Liver (tissue), 3 donors: ENCODE data around the gene FIG4.

Source experiments
- CTCF ChIP-seq: fragments of 150-350 bp; IDR thresholded peaks from 2 replicates; pipeline ENCODE4 v1.5.1; 2017; ENCODE audit warnings: improper control_type of control experiment, low read depth, low read length; ENCODE audit not compliant: missing input control
- MAX ChIP-seq: IDR thresholded peaks from 2 replicates; pipeline ENCODE4 v1.6.1; 2016; ENCODE audit warnings: antibody characterized with exemption
- RXRA ChIP-seq, 2 donors: IDR thresholded peaks; 2 replicates each; pipeline ENCODE4 v1.6.1; 2017 to 2018; ENCODE audit warnings: antibody characterized with exemption in 2 of 2, mild to moderate bottlenecking in 1 of 2
- YY1 ChIP-seq: IDR thresholded peaks from 2 replicates; pipeline ENCODE4 v1.6.1; 2016; ENCODE audit warnings: antibody characterized with exemption, mild to moderate bottlenecking
- donor health status: healthy.
- donor health status: healthy.

- TF ChIP-seq CTCF (no peak), YY1 (no peak), MAX (no peak), RXRA (IDR thresholded peaks at IDR 0.05) (no peak)
These were observed 30.4 kb upstream of the FIG4 start for GRCh38 chr6:109660526-109661320.
